Peyer's patch (tissue), 4 donors: ENCODE results near the gene MARCHF10.

Experiments used
- CTCF ChIP-seq, 6 experiments: fragments of 450-650 bp in 4 of 6; fragments of 200-600 bp in 2 of 6; sonication (generic) in 1 of 6; IDR thresholded peaks; one replicate each; pipeline ENCODE4 v1.5.1; 2017 to 2019; ENCODE audit warnings: antibody characterized with exemption in 6 of 6, mild to moderate bottlenecking in 3 of 6, moderate library complexity in 1 of 6
- POLR2A ChIP-seq, 2 donors: fragments of 450-650 bp; IDR thresholded peaks; one replicate each; pipeline ENCODE4 v1.5.1; 2017; ENCODE audit warnings: antibody characterized with exemption in 2 of 2, mild to moderate bottlenecking in 2 of 2, moderate library complexity in 2 of 2

- TF ChIP-seq POLR2A (IDR thresholded peaks at IDR 0.05) (no peak), CTCF (IDR thresholded peaks at IDR 0.05) (no peak)
Measured at GRCh38 chr17:62738281-62738680, 69.8 kb downstream of the MARCHF10 start.
